CD4-positive, alpha-beta T cell treated with Interleukin-21 for 1 hour (primary cell): ENCODE data around the gene RAPGEF6.
A peak's percentile ranks its signal among the peaks of the same experiment; 100 is the strongest.
"Not testable (repeated sequence)": the region's sequence is repeated elsewhere in the genome, so short reads cannot be mapped to it uniquely, and the experiment has no call there.

Source experiments
- DNase-seq: peaks from one replicate; pipeline ENCODE4 v3.0.0-alpha.2; 2020

The RAPGEF6 gene

GRCh38 chr5:131413605-131414559, 221.1 kb downstream of the RAPGEF6 start:
- peak; percentile 55 for DNase-seq

DNA sequence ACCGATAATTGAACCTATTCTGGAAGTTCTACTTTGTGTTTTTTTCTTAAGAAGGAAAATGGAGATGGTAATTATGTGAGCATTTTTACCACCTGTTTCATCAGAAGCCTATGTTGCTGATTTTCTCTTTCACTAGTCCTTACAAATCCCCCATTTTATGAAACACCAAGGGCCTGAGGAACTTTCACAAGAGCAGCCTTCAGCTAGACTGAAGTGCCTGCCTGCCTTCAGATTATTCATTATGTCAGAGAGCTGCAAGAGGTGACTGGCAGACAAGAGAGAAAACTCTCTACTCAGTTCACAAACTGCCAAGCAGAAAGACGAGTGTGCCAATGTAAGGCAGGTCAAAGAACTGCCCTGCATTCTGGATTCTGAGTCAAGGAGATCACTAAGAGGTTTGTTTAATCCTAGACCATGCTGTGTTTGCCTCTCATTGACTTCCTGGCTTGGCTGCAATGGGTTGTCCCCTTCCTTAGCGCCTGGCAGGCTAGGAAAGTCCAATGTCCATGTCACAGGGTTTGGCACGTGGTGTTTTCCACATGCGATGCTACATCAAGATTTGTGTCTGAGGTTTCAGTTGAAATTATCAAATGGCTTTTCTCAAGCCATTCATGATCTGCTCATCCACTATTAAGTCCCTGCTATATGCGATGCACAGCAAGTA, 227.9 kb downstream of the RAPGEF6 start:
- DNase-seq = no peak

DNA sequence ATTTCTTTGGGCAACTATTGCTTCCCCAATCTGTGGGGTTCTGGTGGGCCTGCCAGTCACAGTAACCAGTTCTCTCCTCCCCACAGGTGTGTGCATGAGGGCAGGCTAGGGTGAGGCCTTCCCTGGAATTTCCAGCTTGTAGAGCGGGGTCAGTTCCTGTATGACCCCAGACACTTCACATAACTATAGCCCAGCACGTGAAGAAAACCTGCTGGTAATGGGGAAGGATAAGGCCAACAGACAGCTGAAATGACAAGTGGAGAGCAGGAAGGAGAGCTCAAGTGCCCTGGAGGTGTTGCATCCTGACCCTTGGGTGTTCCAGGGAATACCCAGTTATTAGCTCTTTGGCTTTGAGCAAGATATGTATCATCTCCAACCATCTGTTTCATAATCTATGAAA, 229.0 kb downstream of the RAPGEF6 start:
- DNase-seq = no peak

DNA sequence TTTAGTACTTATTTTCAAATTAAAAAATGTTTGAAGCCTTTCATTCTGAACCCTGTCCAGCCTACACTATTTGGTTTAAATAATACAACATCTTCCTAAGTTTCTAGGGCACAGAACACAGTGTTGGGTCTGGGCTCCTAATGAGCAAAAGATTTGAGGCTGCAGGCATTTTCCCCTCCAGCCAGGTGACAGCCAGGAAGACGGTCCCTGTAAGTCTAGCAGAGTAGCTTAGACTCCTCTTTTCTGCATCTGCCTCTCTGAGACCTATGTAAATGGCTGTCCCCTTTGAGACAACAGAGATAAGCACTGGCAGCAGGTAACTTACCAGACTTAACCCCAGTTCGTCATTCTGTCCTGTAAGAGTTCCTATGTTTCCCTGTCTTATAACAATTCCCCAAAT, 229.4 kb downstream of the RAPGEF6 start:
- no peak for DNase-seq

GRCh38 chr5:131400585-131400984, 234.4 kb downstream of the RAPGEF6 start:
- no peak for DNase-seq

DNA sequence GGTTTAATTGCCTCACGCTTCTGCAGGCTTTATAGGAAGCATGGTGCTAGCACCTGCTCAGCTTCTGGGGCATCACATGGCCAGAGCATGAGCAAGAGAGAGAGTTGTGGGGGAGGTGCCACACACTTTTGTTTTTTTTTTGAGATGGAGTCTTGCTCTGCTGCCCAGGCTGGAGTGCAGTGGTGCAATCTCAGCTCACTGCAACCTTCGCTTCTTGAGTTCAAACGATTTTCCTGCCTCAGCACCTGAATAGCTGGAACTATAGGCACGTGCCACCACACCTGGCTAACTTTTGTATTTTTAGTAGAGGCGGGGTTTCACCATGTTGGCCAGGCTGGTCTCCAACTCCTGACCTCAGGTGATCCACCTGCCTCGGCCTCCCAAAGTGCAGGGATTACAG, 236.0 kb downstream of the RAPGEF6 start:
- DNase-seq = not testable (repeated sequence)

DNA sequence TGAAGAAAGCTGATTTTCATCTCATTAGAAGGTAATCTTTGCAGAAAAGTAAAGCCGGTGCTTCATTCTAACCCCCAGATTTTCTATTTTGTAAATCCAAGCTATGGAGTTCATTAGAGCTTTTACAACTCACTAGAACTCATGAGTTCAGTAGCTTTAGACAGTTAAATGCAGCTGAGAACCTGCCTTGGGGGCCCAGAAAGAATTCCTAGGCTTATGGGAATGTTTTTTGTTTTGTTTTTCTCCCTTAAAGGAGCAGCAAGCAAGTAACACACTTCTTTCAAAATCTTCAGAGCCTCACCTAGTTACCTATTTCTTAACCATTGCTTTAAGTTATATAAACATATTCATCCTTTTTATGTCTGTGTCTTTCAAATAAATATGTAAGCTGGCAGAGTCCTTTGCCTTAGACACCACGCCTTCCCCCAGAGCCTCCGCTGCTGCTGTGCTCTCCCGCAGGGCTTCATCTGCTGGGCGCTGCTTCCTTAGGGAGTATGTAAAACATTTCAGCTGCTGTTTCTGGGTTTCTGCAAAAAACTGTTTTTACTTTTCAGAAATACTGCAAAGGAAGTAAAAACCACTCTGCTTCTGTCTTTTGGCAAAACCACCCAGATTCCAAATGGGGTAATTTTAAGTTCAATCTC, 238.3 kb downstream of the RAPGEF6 start:
- DNase-seq = no peak

GRCh38 chr5:131396015-131396414, 239.0 kb downstream of the RAPGEF6 start:
- DNase-seq = peak; percentile 35

DNA sequence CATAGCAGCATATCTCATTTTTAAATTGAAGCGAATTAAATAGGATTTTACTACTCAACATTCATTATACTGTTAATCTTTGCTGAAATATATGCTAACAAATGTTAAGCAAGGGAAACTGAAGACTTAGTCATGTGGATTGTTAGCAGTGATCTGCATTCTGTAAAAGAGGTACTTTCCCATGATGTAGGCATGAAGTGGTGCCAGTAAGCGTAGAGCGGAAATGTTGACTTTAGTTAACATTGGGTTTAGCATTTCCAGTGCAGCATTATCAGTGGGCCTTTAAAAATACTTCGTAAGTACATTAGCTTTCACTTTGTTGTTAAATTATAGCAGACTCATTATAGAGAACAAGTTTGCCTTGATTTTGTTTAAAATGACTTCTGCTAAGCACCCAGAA, 240.9 kb downstream of the RAPGEF6 start:
- peak; percentile 91 for DNase-seq

DNA sequence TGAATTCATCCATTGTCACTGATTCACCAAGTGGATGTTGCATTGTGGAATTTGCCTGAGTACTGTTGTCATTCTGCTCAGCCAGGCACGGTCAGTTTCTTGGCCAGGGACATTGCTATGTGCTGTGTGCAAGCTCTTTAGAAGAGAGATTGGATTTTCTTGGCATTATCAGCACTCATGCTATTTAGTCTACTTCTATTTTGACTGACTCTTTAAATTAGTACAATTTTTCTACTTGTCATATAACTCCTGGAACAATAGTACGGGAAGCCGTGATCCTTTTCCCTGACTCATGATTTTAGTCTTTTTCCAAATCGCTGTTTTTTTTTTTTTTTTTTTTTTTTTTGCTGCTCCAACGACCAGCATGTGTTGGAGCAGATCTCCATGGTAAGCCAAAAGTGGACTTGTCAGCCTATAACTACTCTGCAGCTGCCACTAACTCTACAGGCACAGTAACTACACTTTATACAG, 241.5 kb downstream of the RAPGEF6 start:
- no peak for DNase-seq

GRCh38 chr5:131392466-131393095, 242.4 kb downstream of the RAPGEF6 start:
- peak; percentile 56 for DNase-seq

- DNase-seq = no peak
These were observed 245.2 kb downstream of the RAPGEF6 start for GRCh38 chr5:131389869-131390265.

DNA sequence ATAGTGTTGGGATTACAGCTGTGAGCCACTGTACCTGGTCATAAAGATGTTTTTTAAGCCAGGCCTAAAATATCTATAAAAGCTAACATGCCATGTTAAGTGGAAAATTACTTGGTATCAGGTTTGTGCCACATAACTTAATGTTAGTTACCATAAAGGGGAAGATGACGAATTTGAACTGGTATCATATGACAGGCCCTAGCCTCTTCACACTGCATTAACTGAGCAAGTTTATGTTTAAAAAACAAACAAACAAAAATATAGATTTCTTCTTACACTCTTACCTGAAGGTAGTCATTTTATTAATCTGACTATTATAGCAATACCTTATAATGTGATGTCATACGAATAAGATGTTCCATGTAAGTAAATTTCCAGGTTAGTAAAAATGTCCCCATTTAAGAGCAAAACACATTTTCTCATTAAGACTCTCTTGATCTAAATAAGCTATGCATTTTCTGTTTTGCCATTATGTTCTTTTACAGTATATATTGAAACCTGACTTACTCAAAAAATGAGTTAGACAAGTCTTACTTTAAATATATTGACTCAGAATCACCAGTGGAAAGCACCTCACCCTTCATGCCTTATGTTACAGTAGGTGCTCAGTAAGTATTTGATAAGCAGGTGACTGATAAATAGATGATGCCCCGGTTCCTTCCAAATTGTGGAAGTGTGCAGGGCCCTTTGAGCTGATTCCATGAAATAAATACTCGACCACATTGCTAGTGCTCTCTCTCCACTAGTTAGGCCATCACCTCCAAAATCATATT, 245.7 kb downstream of the RAPGEF6 start:
- DNase-seq = no peak

DNA sequence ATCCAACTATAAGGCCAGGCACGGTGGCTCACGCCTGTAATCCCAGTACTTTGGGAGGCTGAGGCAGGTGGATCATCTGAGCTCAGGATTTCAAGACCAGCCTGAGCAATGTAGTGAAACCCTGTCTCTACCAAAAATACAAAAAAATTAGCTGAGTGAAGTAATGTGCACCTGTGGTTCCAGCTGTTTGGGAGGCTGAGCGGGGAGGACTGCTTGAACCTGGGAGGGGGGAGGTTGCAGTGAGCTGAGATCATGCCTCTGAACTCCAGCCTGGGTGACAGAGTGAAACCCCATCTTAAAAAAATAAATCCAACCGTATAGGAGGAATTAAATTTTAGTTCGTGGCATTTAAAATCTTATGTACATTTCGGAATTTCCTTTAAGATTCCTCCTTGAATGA, 247.8 kb downstream of the RAPGEF6 start:
- DNase-seq = no peak

DNA sequence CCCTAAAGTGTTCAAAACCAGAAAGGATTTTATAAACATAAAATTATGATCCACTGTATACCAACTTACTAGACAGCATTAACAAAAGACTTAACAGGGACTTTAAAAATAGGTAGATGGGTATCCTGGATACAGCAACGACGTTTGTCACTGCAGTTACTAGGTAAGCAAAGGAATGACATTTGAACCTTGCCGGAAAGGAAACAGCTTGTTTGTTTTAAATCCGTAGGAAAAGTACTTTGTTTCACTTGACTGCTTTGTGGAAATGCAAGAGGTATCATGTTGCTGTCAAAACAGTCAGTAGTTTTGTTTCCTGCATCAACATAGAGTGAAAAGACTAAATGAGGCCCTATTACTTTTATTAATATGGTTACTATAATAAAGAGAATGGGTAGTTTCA, 248.2 kb downstream of the RAPGEF6 start:
- no peak for DNase-seq

DNA sequence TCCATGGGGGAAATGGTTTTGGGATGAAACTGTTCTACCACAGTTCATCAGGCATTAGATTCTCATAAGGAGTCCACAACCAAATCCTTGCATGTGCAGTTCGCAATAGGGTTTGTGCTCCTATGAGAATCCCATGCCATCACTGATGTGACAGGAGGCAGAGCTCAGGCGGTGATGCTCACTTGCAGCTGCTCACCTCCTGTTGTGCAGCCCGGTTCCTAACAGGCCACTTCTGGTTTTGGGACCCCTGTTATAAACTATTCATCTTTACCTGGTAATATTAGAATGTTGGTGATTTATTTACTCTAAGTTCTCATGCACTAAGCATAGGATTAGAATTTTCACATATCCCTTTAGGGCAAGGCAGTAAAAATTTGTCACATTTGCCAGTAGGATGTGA, 248.9 kb downstream of the RAPGEF6 start:
- DNase-seq = no peak

DNA sequence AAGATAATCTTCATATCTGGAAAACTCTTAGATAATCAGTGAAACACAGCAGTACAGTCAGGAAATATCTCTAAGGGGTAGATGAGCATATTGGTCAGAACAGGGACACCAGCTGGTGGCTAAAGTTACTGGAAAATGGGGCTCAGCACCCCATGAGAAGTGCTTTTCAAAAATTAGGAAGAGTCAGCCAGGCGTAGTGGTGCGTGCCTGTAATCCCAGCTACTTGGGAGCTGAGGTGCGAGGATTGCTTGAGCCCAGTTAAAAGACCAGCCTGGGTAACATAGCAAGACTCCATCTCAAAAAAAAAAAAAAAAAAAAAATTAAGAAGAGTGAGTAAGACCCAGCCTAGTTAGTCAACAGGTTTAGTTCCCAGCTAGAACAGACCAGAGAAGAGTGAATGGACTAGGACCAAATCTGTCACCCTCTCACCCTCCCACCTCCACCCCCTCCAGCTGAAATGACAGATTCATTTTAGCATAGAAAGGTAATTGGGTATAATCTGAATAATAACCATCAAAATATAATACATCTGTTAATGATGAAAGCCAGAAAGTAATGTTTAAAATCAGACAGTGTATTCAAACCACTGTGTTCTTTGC, 250.3 kb downstream of the RAPGEF6 start:
- no peak for DNase-seq

GRCh38 chr5:131384173-131384572, 250.9 kb downstream of the RAPGEF6 start:
- no peak for DNase-seq

- peak; percentile 93 for DNase-seq
These were observed 252.3 kb downstream of the RAPGEF6 start for GRCh38 chr5:131382407-131383395.

DNA sequence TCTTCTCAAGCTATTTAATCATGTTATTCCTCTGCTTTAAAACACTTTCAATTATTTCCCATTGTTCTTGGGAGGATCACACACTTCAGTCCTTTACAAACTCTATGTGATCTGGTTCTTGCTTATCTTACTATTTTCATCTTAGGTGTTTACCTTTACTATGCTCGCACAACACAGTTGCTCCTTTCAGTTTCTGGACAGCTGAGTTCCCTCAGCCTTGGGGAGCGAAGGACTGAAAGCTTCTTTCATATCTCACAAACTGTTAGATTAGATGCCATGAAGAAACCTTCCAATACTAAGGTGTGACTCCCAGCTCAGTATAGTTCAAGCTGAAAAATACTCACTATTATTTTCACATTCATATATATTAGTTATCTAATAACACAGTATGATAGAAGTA, 253.3 kb downstream of the RAPGEF6 start:
- DNase-seq = no peak

DNA sequence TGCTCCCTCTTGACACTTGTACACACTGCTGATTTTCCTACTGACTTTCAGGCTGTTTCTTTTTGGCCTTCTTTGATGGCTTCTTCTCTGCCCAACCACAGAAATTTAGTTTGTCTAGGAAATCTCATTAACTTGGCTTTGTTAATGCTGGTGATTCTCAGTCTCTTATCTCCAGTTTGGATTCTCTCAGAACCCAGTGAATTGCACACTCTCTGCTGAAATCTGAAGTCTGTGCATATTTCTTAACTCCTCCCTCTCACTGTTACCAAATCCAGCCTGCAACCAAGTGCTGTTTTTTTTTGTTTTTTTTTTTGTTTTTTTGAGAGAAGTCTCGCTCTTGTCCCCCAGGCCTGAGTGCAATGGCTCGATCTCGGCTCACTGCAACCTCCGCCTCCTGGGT, 254.0 kb downstream of the RAPGEF6 start:
- DNase-seq = peak; percentile 56
